CD4-positive, alpha-beta T cell treated with Interleukin-15 for 4 hours (primary cell): Measurements from ENCODE around the gene DFFB.

Experiments used
- DNase-seq: peaks from one replicate; pipeline ENCODE4 v3.0.0-alpha.2; 2020; ENCODE audit warnings: low spot score

The DFFB gene

DNA sequence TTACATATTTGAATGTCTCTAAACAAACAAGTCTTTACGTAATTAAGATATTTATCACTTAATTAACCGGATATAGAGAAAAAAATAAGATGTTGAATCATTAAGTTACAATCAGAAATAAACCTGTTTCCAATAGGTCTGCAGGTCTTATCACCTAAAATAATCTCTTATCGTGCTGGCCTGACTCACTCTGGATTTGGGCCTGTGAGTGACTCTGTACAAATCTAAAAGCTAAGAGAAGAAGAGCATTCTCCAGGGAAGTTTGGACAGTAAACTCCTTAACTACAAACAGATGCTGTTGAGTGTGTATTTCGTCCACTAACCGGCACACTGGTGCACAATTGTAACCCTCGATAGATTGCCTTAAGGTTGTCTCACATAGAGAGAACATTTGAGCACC lies 25.6 kb upstream of the DFFB start:
- no peak for DNase-seq

DNA sequence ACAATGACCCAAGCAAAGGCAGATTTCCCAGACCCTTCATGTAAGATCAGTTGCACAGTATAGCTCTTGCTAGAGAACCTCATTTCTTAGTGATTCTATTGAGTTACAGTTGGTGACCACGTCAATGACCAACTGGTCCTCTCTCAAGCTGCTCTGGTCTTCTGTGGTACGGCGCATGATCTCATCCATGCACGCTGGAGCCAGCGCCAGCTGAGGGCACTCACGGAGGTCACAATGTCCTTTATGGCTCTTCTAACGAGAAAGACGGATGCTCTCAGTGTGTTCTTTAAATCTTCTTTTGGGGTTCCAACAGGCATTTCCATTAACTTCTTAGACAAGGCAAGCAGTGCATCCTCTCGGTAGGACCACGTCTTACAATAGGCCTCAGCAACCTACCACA lies 22.6 kb upstream of the DFFB start:
- no peak for DNase-seq

DNA sequence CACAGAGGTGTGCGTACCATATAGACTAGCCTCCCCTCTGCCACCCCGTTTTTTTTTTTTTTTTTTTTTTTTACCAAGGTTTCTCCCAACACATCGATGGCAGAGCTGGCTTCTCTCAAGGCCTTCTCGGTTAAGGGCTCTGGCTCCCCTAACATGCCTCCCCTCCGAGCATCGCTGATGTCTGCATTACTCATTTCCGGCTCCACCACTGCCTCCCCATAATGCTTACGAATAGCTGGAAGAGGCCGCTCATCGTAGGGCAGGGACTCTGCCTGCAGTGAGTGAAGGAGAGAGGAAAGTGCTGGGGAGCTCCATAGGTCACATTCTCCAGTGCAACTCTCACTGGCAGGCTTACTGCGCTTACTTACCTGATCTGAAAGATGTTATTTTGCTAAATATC lies 20.9 kb upstream of the DFFB start:
- DNase-seq: no peak

DNA sequence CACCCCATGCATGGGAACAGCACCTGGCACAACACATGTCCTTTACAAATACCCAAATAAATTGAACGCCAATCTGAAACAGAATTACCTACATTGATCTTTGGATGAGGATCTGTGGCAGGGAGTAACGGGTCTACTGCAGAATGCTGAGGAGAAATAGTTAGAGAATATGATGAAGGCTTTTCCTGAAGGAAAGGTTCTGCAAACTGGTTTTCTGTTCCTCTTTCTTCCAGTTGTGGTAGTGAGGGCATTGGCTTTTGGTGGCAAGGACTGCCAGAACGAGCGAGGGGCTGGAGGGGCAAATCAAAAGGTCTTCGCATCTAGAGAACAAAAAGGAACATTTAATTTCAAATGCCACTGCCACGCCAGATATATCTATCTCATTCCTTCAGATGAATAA lies 20.1 kb upstream of the DFFB start:
- DNase-seq: no peak

DNA sequence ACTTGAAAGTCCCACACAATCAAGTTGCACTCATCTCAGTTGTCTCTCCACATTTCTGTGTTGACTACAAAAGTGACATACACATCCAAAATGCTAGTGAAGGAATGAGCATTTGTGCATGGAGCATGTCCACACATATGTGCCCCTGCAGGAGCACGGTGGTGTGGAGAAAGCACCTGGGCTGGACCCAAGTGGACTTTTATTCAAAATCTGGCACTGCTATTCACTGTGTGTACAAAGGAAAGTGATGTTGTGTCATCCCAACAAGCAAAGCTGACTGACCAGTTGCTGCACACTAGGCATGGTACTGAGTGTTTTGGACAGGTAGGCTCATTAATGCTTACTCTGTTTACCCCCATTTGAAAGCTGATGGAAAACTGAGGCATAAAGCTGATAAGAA lies 19.6 kb upstream of the DFFB start:
- no peak for DNase-seq

DNA sequence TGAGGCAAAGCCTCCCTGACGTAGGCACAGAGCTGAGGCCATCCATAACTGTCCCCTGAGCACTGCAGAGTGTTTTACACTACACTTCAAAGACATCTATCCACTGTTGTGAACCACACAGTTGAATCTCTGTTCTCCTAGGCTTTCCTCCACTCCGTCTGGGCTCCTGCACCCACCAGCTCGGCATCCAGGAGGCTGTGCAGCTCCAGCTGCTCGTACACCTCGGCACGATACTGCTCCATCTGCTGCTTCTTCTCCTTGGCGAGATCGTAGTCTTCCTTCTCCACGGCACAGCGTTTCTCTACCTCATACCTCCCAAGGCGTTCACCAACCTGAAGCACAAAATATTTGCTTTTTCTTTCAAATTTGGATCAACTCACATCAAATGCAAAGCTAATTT lies 18.5 kb upstream of the DFFB start:
- no peak for DNase-seq

DNA sequence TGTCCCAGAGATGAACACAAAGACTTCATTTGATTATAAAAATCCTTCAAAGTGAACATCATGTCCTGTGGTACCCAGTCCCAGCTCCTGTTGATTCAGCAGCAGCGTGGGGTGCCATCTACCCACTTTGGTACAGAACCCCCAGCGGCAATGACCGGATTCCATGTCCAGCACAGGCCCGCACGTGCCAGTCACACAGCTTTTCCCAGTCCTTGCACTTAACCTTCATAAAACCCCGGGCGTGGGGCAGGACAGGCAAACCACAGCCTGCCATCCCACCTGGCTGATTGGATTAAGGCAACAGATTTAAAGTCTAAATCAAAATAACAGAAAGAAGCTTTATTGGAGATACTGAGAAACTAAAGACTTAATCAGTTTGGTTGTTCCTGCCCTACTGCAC lies 15.8 kb upstream of the DFFB start:
- no peak for DNase-seq

DNA sequence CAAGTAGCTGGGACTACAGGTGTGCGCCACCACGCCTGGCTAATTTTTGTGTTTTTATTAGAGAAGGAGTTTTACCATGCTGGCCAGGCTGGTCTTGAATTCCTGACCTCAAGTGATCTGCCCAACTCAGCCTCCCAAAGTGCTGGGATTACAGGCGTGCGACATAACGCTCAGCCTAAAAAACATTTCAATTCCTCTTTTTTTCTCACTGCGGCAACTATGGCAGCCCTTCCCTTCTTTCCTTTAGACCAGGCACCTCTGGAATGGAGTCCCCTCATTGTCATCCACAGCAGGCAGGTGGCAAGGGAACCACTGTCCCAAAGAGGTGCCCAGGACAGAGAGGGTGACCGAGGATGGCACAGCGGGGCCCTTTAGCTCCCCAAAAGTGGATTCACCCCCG lies 14.4 kb upstream of the DFFB start:
- no peak for DNase-seq

DNA sequence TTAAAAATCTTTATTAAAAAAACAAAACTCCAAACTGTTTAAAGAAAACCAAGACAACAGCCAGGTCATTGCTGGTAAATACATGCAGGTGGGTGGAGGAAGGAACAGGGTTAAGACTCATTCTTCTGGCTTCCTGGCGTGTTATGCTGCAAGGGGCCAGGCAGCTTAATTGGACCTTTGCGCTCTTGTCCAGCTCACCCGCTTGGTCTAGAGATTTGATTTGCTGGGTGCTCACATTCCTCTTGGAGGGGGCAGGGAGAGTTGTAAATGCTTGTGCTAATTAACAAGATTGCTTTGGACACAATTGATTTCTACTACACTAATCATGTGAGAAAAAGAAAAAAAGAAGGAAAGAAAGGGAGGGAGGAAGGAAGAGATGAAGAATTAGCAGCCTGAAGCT lies 10.7 kb upstream of the DFFB start:
- DNase-seq: no peak

DNA sequence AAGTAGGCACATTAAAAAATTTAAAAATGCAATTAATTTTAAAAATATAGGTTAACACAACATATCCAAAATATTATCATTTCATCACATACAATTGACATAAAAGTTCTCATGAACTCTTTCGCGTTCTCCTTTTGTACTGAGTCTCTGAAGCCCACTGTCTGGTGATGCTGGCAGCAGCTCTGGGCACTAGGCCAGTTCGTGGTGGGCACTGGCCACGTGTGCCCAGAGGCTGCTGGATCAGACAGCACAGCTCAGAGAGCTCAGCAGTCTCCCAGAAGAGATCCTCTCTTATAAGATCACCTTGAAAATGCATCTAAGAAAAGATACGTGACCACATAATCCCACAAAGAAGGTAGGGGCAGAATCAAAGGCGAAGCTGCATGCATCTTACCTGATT lies 10.2 kb upstream of the DFFB start:
- DNase-seq: no peak

DNA sequence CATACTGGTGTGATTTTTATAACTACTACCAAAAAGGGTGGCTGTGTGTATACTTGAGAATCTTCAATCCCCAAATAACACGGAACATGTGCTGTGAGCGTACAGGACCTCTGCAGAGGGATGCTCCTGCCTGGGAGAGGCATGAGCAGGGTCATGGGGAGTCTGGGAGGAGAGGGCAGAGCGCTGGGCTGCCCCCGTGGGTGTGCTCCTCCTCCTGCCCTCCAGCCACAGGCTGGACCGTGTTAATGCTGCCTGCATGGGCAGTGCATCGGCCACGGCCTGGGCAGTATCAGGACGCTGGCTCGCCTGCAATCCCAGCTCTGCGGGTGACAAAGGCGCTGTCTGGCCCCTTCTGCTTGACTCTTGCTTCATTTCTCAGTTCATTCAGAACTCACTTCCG lies 6.4 kb upstream of the DFFB start:
- no peak for DNase-seq

DNA sequence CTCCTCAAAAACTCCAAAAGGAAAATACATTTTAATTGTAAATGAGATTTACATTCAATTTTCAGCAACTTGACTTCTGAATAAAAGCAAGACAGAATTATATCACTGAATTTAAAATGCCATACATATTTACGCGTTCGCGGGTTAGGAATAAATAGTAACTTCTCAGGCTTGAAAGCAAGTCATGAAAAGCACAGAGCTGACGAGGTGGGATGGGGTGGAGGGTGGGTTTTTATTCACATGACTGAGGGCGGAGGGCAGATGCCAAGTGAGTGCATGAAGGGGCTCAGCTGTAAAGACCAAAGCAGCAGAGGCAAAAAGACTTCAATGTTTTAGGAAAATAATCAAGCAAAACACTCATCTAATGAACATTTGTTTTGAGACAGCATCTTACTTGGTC lies 6.0 kb upstream of the DFFB start:
- DNase-seq: no peak

DNA sequence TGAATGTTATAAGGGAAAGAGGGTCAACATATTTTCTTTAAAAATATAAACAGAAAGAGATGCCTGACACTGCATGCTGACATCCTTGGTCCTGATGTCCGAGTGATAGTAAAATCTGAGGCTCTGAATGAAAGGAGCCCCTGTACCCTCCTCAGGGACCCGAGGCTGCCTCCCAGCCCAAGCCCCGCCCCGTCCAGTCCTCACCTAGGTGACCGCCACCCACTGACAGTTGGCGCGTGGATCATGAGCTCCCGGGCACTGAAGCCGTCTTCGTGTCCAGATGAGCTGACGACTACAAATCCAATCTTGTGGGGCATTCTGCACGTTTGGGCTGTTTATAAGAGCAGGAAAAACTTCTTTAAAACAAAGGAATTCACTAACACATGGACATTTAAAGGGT lies 5.2 kb upstream of the DFFB start:
- no peak for DNase-seq

DNA sequence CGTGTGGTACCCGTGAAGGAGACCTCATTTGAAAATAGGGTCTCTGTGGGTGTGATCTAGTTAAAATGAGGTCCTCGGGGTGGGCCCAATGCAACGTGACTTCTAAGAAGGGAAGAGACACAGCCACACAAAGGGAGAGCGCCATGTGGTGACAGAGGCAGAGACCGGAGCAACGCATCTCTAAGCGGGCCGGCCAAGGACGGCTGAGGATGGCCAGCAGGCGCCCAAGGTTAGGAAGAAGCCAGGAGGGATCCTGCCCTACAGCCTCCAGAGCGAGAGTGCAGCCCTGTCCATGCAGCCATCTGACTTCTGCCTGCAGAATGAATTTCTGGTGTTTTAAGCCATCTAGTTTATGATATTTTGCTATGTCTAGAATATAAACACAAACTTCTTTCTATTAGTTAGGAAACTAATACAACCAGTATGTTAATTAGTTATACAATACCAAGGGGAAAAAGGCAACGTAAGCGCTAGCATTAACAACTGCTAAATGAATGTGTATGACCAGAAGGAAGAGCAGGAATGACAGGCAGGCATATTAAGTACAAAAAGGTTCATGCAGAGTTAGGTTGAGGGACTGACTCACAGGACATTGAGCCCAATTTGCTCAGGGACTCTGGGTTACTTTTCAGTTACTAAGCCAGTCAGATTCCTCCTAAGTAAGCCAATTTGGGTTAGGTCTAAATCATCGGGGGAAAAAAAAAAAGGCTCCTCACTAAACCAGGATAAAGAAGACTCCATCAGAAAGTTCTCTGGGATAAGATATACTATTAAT lies 4.4 kb upstream of the DFFB start:
- DNase-seq: no peak

DNA sequence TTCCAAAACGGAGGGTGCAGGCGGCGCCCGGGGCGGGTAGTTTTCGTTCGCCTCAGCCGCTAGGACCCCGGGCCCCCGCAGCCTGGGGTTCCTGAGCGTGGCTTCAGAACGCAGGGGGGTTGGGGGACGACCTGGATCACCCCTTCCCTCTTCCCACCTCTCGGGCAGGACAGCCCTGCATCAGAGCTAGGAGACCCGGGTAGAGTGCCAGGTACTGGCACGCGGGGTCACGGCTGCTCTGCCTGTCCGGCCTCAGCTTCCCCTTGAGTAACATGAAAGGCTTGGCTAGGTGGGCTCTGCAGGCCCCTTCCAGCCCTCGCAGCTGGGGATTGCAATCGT lies 484 bp downstream of the DFFB start:
- no peak for DNase-seq

DNA sequence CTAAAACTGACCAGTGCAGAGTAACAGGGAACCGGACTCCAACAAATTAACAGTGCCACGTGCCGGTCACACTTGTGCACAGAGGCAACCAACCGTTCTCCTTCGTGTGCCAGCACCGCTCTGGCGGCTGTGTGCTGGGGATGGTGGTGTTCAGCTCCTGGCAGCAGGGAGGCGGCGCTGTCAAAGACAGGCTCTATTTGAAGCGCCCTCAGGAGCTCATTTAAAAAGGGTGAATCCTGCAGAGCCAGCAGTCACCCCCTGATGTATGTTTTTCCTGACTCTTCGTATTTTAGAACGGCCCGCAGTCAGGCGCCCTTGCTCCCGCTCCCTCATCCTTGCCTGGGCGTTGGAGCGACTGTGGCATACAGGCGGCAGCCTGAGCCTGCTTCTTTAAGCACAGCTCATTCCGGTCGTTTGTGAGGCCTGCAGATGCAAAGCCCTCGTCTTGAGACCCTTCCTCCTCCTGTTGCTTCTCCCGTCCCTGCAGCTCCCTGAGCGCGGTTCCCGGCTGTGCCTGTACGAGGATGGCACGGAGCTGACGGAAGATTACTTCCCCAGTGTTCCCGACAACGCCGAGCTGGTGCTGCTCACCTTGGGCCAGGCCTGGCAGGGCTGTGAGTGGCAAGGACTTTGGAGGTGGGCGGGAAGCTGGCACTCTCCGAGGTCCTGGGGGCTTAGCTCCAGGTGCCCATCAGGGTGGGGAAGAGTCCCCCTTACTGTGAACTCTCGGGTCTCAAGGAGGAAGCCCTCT lies 1.1 kb downstream of the DFFB start:
- no peak for DNase-seq

DNA sequence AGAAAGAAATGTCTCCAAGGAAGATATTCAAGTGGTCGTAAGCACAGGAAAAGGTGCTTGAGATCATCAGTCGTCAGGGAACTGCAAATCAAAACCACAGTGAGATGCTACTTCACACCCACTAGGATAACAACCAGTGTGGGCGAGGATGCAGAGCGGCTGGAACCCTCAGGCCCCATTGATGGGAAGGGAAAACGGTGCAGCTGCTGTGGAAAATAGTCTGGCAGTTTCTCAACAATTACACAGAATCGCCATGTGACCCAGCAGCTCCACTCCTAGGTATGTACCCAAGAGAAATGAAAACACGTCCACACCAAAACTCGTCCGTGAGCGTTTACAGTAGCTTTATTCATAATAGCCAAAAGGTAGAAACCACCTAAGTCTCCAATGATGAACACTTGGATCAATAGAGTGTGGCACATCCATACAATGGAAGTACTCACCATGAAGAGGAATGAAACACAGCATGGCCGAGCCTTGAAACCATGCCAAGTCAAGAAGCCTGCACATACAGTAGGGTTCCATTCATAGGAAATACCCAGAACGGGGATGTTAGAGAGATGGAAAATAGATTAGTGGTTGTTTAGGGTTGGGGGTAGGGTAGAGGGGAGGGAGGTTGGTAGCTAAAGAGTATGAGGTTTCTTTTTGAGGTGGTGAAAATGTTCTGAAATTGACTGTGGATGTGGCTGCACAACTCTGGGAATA lies 6.1 kb downstream of the DFFB start:
- no peak for DNase-seq

DNA sequence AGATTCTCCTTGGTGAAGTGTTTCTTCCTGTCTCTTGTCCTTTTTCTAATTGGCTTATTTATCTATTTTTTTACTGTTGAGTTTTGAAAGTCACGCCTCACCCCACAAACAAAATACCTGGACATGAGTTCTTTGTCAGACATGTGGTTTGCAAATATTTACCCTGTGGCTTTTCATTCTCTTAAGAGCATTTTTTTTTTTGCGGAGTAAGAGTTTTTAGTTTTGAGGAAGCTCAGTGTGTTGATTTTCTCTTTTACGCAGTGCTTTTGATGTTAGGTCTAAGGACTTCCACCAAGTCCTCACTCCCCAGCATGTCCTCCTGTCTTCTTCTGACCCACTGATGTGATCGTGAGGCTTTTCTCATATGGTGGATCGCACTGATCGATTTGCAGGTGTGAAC lies 7.6 kb downstream of the DFFB start:
- DNase-seq: no peak

DNA sequence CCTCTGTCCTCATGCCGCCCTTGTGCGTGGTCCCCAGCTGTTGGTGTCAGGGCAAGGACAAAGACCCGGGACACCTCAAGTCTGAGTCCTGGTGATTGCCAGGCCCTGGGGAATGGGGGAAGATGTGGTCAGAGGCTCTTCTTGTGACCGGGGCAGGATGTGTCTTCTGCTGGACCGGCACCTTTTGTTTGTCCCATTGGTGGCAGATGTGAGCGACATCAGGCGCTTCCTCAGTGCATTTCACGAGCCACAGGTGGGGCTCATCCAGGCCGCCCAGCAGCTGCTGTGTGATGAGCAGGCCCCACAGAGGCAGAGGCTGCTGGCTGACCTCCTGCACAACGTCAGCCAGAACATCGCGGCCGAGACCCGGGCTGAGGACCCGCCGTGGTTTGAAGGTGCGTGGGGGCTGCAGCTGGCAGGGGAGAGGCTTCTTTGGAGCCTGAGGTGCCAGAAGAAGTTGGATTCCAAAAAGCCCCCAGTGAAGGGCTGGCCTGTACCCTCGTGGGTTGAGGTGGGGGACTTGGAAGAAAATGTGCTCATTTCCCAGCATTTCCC lies 8.4 kb downstream of the DFFB start:
- DNase-seq: no peak

DNA sequence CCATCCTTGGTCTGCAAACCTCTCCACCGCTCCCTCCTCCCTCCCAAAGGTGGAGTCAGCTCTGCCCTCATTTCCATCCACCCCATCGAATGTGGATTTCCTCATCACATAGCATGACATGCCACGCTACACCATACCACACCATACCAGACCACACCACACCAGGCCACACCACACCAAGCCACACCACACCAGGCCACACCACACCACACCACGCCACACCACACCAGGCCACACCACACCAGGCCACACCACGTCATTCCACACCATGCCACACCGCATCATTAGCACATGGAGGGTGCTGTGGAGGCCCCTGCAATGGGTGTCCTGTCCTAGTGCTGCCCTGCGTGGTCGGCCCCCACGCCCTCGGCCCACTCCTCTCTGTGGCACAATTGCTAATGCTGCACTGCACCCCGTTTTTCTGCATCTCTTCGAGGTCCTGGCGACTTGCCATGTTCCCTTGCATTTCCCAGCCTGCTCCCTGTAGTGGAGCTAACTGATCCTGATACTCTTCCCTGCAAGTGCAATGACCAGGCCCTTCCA lies 11.3 kb downstream of the DFFB start:
- DNase-seq: no peak

DNA sequence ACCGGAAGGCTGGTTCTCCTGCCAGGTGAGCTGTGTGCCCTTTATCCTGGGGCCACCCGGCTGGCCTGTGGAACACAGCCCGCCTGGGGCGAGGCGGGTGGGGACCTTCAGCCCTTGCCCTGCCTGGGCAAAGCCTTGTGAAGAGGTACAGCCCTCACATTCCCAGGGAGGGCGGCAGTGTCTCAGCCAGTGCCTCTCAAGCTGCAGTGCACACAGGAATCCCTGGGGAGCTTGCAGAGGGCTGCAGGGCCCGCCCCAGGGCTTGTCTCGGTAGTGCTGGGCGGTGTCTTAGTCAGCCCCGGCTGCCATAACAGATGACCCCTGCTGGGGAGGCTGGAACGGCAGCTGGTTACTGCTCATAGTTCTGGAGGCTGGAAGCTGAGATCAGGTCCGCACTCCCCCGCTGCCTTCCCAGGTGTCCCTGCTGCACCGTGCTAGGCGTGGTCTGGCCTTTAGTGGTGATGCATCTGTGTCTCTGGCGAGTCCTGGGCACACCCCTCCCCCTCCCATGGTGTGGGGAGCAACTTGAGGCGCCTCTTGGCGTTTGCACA lies 12.6 kb downstream of the DFFB start:
- DNase-seq: no peak

DNA sequence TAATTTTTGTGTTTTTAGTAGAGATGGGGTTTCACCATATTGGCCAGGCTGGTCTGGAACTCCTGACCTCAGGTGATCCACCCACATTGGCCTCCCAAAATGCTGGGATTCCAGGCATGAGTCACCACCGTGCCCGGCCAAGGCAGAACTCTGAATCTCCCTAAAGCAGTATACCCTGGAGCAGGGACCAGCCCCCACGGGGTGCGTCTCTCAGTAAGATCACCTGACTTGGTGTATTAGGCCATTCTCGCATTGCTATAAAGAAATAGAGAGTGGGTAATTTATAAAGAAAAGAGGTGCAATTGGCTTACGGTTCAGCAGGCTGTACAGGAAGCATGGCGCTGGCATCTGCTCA lies 14.2 kb downstream of the DFFB start:
- DNase-seq: no peak

DNA sequence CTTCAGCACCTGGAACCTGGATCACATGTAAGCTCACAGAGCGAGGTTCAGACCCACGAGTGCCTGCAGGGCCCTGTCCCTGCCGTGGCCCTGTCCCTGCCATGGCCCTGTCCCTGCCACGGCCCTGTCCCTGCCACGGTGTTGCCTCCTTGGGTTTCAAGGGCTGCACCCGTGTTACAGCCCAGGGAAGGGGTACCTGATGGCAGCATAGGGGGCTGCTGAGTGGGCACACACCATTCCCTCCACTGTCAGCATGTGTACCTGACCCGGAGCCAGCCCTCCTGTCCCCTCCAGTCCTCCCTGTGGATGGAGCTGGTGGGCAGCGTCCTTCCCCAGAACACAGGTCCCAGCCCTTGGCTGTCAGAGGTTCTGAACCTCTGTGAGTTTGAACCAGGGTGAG lies 15.3 kb downstream of the DFFB start:
- no peak for DNase-seq
